MM.1S (cell line): ENCODE data around the gene GABRP.

Source experiments
- DNase-seq: peaks from one replicate; pipeline ENCODE4 v3.0.0-alpha.2; 2015
- H2AFZ ChIP-seq: fragments of 300-600 bp; sonication (generic); 2 replicates; pipeline ENCODE4 v1.6.0; 2016; ENCODE audit warnings: antibody characterized with exemption, low read length
- H3F3A ChIP-seq: fragments of 300-600 bp; sonication (generic); 2 replicates; pipeline ENCODE4 v1.6.1; 2016; ENCODE audit warnings: mild to moderate bottlenecking, antibody characterized with exemption, low read length, moderate library complexity, mixed read lengths; ENCODE audit not compliant: insufficient read depth
- H3K27ac ChIP-seq: fragments of 300-600 bp; sonication (generic); 2 replicates; pipeline ENCODE4 v1.5.1; 2016; ENCODE audit warnings: mild to moderate bottlenecking, low read length
- H3K27me3 ChIP-seq: fragments of 300-600 bp; sonication (generic); replicated peaks from 2 replicates; pipeline ENCODE4 v1.6.0; 2016; ENCODE audit warnings: low read length; ENCODE audit not compliant: insufficient read depth
- H3K36me3 ChIP-seq: fragments of 300-600 bp; sonication (generic); replicated peaks from 2 replicates; pipeline ENCODE4 v1.6.1; 2016; ENCODE audit warnings: mild to moderate bottlenecking, low read length, mixed read lengths; ENCODE audit not compliant: insufficient read depth
- H3K4me1 ChIP-seq: fragments of 300-600 bp; sonication (generic); 2 replicates; pipeline ENCODE4 v1.6.1; 2016; ENCODE audit warnings: low read length, mixed read lengths
- H3K4me2 ChIP-seq: fragments of 300-600 bp; sonication (generic); 2 replicates; pipeline ENCODE4 v1.6.0; 2016; ENCODE audit warnings: low read depth, low read length
- H3K4me3 ChIP-seq: fragments of 300-600 bp; sonication (generic); 2 replicates; pipeline ENCODE4 v1.5.1; 2016; ENCODE audit warnings: low read length, mixed read lengths
- H3K79me2 ChIP-seq: fragments of 300-600 bp; sonication (generic); 2 replicates; pipeline ENCODE4 v1.6.1; 2016; ENCODE audit warnings: mixed run types, low read length, mixed read lengths
- H3K9ac ChIP-seq: fragments of 300-600 bp; sonication (generic); 2 replicates; pipeline ENCODE4 v1.6.1; 2016; ENCODE audit warnings: low read length, mixed read lengths
- H3K9me2 ChIP-seq: fragments of 300-600 bp; sonication (generic); replicated peaks from 2 replicates; pipeline ENCODE4 v1.6.1; 2016; ENCODE audit warnings: mild to moderate bottlenecking, low read length, mixed read lengths; ENCODE audit not compliant: insufficient read depth
- H3K9me3 ChIP-seq: fragments of 300-600 bp; sonication (generic); replicated peaks from 2 replicates; pipeline ENCODE4 v1.6.1; 2016; ENCODE audit warnings: mild to moderate bottlenecking, low read length, mixed read lengths; ENCODE audit not compliant: insufficient read depth
- H4K20me1 ChIP-seq: fragments of 300-600 bp; sonication (generic); 2 replicates; pipeline ENCODE4 v1.6.1; 2016; ENCODE audit warnings: mild to moderate bottlenecking, low read length, moderate library complexity, mixed read lengths; ENCODE audit not compliant: insufficient read depth
- EZH2 ChIP-seq: fragments of 300-600 bp; sonication (generic); optimal IDR thresholded peaks from 2 replicates; pipeline ENCODE3; 2017; ENCODE audit warnings: low read depth, mild to moderate bottlenecking, antibody characterized with exemption, low read length, mixed read lengths
- EZH2phosphoT487 ChIP-seq: fragments of 300-600 bp; sonication (generic); IDR thresholded peaks from 2 replicates; pipeline ENCODE4 v1.6.1; 2018; ENCODE audit warnings: antibody characterized with exemption, low read length
- TF ChIP-seq, protein P1 (sequence below): fragments of 300-600 bp; sonication (generic); IDR thresholded peaks from 2 replicates; pipeline ENCODE4 v1.5.1; 2016; ENCODE audit warnings: antibody characterized with exemption, low read length, mixed read lengths

GABRP gene

GRCh38 chr5:170746075-170746960, 37.2 kb upstream of the GABRP start:
- Histone ChIP-seq H3K27me3 (no peaks in the 10 kb centered on the region), H3K4me2 (peak overlapping the region; percentile 80), H3K79me2 (no peaks in the 10 kb centered on the region), H3F3A (peaks cover 14% of the 10 kb centered on the region), H3K4me3 (peak overlapping the region; percentile 37; the same call in 1 of the 2 replicates), H2AFZ (peak overlapping the region; percentile 67), H3K9ac (peak overlapping the region; percentile 24; the same call in 1 of the 2 replicates), H3K36me3 (no peaks in the 10 kb centered on the region), H3K4me1 (peaks cover 19% of the 10 kb centered on the region), H3K27ac (peak overlapping the region; percentile 30; the same call in 1 of the 2 replicates), H3K9me3 (no peaks in the 10 kb centered on the region), H4K20me1 (no peaks in the 10 kb centered on the region), H3K9me2 (no peaks in the 10 kb centered on the region)
- TF ChIP-seq, protein P1, sequence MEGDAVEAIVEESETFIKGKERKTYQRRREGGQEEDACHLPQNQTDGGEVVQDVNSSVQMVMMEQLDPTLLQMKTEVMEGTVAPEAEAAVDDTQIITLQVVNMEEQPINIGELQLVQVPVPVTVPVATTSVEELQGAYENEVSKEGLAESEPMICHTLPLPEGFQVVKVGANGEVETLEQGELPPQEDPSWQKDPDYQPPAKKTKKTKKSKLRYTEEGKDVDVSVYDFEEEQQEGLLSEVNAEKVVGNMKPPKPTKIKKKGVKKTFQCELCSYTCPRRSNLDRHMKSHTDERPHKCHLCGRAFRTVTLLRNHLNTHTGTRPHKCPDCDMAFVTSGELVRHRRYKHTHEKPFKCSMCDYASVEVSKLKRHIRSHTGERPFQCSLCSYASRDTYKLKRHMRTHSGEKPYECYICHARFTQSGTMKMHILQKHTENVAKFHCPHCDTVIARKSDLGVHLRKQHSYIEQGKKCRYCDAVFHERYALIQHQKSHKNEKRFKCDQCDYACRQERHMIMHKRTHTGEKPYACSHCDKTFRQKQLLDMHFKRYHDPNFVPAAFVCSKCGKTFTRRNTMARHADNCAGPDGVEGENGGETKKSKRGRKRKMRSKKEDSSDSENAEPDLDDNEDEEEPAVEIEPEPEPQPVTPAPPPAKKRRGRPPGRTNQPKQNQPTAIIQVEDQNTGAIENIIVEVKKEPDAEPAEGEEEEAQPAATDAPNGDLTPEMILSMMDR = no peak
- no peak for TF ChIP-seq EZH2
- no peak for TF ChIP-seq EZH2phosphoT487
- peak; percentile 46 for DNase-seq

GRCh38 chr5:170746961-170747340, 36.6 kb upstream of the GABRP start:
- no peak overlapping the region for H3K9ac ChIP-seq
- H3K9me3 ChIP-seq = no peaks in the 10 kb centered on the region
- no peak overlapping the region for H2AFZ ChIP-seq
- H3F3A ChIP-seq = peaks cover 14% of the 10 kb centered on the region
- no peaks in the 10 kb centered on the region for H3K9me2 ChIP-seq
- H3K4me1 ChIP-seq = peaks cover 19% of the 10 kb centered on the region
- no peak overlapping the region for H3K4me2 ChIP-seq
- no peak for DNase-seq
- no peak overlapping the region for H3K4me3 ChIP-seq
- H3K27me3 ChIP-seq = no peaks in the 10 kb centered on the region
- TF ChIP-seq EZH2phosphoT487 (no peak), EZH2 (no peak)
- TF ChIP-seq, protein P1 = no peak
- no peaks in the 10 kb centered on the region for H3K79me2 ChIP-seq
- no peaks in the 10 kb centered on the region for H3K36me3 ChIP-seq
- H3K27ac ChIP-seq = no peak overlapping the region
- no peaks in the 10 kb centered on the region for H4K20me1 ChIP-seq

GRCh38 chr5:170747357-170747756, 36.2 kb upstream of the GABRP start:
- Histone ChIP-seq H3K4me1 (peaks cover 19% of the 10 kb centered on the region), H3K27ac (no peak overlapping the region), H3K4me2 (no peak overlapping the region), H3K9ac (no peak overlapping the region), H4K20me1 (no peaks in the 10 kb centered on the region), H3K79me2 (no peaks in the 10 kb centered on the region), H3K27me3 (no peaks in the 10 kb centered on the region), H3K9me2 (no peaks in the 10 kb centered on the region), H3K9me3 (no peaks in the 10 kb centered on the region), H2AFZ (no peak overlapping the region), H3F3A (peaks cover 14% of the 10 kb centered on the region), H3K4me3 (no peak overlapping the region), H3K36me3 (no peaks in the 10 kb centered on the region)
- DNase-seq = no peak
- TF ChIP-seq, protein P1 = no peak
- TF ChIP-seq EZH2 = no peak
- TF ChIP-seq EZH2phosphoT487 = no peak
